Activated CD8-positive, alpha-beta memory T cell treated with anti-CD3 and anti-CD28 coated beads for 48 hours (primary cell): ENCODE results near the gene CKAP4.

Source experiments
- DNase-seq, 3 experiments: peaks; one replicate each; pipeline ENCODE4 v3.0.0-alpha.2; 2020; ENCODE audit warnings: low read depth in 2 of 3, low spot score in 2 of 3

Gene CKAP4

GRCh38 chr12:106245767-106246166, 2.1 kb downstream of the CKAP4 start:
- no peak for DNase-seq

DNA sequence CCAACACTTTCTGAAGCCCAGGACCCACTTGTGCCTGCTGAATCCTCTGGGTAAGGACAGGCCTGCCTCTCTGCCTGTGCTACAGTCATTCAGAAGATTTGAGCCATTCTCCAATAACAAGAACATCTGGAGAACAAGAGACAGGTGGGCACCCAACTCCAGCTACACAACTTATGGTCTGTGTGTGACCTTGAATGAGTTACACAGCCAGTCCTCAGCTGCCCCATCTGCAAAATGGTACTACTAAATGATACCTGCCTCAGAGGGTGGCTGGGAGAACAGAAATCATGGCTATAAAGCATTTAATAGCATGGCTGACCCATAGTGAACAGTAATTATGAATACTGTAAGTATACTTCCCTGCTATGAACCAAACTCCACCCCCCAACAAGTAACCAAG, 4.2 kb downstream of the CKAP4 start:
- DNase-seq, result no peak

- DNase-seq, result no peak
These were observed 7.0 kb downstream of the CKAP4 start for GRCh38 chr12:106240821-106241220.

GRCh38 chr12:106239951-106240335, 7.9 kb downstream of the CKAP4 start:
- DNase-seq, result no peak

GRCh38 chr12:106239241-106239950, 8.4 kb downstream of the CKAP4 start:
- no peak for DNase-seq

- DNase-seq, result no peak
These were observed 9.7 kb downstream of the CKAP4 start for GRCh38 chr12:106238146-106238545.

GRCh38 chr12:106235770-106236169, 12.1 kb downstream of the CKAP4 start:
- DNase-seq, result no peak

DNA sequence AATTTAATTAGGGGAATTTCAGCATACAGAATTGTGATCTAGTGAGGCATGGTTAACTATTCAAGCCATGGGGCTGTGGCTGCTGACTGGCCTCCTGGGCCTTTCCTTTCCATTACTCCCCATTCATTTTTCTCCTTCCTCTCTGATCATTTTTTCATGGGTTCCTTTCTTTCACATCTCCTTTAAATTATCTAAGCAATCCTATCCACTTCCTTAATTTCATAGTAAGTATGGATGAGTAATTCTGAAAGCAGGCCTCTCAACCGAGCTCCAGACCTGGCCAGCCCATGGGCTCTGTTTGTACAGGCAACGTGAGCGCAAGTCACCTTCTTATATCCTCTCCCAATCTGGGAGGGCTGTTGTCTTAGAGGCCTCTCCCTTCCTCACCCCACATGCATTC, 13.4 kb downstream of the CKAP4 start:
- DNase-seq, result no peak

DNA sequence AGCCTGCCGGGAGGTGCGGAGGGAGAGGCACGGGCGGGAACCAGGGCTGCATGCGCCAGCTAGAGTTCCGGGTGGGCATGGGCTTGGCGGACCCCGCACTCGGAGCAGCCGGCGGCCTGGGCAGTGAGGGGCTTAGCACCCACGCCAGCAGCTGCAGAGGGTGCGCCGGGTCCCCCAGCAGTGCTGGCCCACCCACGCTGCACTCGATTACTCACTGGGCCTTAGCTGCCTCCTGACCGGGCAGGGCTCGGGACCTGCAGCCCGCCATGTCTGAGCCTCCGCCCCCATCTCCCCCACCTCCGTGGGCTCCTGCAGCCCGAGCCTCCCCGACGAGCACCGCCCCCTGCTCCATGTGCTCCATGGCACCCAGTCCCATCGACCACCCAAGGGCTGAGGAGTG, 14.8 kb downstream of the CKAP4 start:
- DNase-seq, result no peak

DNA sequence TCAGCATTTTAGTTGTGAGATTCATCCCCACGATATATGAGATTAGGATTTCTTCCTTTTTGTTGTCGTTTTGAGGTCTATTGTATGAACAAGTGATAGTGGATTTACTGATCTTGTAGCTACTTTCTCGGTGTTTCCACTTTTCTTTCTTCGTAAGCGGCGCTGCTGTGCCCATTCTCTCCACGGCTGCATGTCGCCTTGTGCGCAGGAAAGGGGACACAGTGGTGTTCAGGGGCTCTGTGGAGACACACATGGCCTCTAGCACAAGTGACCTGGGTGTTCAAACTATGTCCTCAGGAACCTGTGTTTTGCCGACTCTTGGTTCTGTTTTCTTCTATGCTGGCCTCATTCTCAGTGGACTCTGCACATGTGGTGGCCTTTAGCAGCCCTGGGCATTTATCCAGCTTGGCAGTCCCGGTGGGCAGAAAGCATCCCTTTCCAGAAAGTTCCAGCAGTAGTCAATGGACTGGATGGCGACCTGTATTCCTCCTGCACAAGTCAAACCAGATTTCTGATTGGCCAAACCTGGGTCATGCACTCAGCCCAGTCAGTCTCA, 18.7 kb downstream of the CKAP4 start:
- DNase-seq, result no peak

DNA sequence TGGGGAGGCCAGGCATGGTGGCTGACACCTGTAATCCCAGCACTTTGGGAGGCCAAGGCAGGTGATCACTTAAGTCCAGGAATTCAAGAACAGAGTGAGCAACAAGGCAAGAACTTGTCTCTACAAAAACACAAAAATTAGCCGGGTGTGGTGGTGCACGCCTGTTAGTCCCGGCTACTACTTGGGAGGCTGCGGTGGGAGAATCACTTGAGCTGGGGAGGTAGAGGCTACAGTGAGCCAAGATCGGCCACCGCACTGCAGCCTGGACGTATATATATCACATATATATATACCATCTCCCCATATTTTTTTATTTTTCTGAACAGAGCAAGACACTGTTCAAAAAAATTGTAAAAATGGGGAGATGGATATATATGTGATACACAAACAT, 19.5 kb downstream of the CKAP4 start:
- DNase-seq, result no peak

DNA sequence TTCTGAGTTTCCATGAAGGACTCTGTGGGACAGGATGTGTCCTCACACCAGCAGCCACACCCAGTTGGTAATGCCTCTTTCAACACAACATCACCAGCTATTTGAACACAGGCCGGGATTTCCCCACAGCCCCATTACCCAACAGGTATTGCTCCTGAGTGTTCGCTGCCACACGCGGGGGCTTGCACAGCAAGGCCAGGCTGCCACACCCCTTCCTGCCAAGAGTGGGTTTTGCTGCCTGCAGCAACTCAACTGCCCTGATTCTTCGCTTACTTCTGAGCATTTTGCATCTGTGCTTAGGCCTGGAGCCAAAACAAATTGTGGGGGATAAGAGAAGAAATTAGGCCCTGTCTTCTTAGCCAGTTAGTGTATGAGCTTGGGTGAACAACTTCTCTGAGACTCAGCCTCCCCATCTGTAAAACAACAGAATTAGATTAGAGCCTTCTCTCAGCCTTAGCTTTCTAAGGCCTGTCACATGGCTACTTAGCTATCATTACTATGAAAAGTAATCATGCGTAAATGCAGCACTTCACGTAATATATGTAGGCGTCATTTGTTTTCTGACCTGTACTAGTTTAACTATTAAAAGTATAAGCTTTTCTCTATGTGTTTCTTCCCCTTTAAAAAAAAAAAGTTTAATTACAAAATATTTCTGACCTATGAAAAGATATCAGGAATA, 20.0 kb downstream of the CKAP4 start:
- no peak for DNase-seq

GRCh38 chr12:106226884-106227640, 20.8 kb downstream of the CKAP4 start:
- no peak for DNase-seq

DNA sequence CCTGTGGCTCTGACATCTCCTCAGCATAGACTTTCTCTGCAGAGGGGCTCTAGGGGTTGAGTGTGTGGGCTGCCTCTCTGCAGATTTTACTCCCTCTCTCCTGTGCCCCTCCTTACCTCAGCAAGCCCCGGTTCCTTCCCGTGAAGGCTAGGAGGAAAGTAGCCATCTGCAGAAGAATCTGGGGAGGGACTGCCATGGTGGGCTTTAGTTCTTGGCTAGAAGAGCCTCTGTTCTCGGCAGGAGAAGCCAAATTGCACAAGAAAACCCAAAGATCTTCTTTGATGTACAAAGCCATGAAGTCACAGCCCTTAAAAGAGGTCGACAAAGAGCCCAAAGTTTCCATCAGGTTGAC, 23.5 kb downstream of the CKAP4 start:
- DNase-seq, result no peak

DNA sequence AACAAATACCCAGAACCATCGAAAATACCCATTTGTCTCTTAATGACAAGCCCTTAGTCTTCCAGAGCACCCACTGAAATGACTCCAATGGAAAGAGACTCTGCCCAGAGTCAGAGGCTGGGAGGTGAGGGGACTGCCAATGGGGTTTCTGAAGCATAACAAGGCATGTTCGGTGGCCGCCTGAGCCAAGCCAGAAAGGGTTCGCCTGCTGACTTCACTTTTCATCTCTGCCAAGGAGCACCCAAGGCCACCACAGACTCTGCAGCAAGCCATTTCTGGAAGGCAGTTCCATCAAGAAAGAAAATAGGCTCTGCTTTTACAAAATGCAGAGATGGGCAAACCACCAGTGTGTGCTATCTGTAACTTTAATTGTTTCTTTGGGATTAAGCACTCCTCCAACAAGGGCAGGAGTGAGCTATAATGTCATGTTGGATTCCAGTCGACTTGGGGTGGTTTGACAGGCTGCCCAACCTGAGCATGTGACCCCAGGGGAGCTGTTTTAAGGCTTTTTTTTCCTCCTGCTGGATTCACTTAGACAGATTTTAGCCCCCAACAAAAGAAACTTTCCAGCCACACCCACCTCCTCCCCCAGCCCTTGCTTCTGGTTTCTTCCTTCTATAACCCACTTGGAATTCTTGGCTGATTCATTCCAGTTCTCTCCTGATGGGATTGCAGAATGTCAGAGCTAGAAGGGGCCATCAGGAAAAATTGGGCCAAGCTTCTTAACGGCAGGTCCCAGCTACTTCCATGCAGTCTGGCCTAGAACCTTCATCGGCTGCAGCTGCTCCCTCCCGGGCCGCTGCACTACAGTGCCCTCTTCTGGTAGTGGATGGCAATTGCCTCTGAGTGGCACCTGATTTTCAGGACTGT, 24.1 kb downstream of the CKAP4 start:
- DNase-seq, result peak; percentile 14 to 52 (median 40)

DNA sequence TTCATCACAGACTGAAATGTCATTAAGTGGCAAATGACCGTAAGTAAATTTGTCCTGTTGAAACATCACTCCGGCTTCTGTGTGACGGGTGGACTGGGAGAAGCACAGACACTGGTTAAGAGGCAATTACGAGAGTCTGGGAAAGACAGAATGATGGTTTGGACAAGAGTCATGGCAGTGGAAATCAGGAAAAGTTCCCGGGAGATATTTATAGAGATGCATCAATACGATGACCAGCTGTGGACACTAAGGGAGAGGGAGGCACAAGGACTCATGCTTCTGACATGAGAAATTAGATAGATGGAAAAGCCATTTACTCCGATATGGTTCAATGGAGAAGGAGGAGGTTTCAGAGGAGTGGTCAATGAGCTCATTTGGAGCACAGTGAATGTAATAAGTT, 27.3 kb downstream of the CKAP4 start:
- DNase-seq, result no peak

DNA sequence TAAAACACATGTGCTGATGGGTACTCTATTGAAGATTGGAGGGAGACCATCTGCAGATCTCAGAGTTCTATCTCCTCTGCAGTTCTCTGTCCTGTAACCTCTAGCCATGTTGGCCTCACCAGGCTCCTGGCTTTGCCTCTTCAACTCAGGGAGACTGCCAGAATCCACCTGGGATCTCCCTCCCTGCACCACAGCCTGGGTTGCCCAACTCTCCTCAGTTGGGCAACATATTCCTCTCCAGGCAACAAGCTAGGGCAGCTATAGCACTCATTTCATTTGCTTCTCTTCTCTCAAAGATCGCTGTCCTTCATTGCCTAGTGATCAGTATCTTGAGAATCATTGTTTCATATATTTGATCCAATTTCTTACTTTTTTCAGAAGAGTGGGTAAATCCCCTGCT, 28.8 kb downstream of the CKAP4 start:
- DNase-seq, result no peak

- DNase-seq, result no peak
These were observed 30.1 kb downstream of the CKAP4 start for GRCh38 chr12:106217706-106218105.

- DNase-seq, result no peak
These were observed 33.2 kb downstream of the CKAP4 start for GRCh38 chr12:106214571-106214970.

- DNase-seq, result no peak
These were observed 34.2 kb downstream of the CKAP4 start for GRCh38 chr12:106213662-106214061.

DNA sequence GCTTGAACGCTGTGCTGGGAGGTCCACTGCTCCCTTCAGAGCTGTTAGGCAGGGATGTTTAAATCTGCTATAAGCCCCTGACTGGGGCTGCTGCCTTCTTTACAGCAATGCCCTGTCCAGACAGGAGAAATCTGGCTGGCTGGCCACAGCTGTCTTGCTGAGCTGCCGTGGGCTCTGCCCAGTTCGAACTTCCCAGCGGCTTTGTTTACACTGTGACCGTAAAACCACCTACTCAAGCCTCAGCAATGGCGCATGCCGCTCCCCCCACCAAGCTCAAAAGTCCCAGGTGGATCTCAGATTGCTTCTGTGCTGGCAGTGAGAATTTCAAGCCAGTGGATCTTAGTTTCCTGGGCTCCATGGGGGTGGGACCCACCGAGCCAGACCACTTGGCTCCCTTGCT, 35.8 kb downstream of the CKAP4 start:
- DNase-seq, result no peak
